Esophagus muscularis mucosa (tissue), 4 donors: ENCODE results near the gene EP400. TPM values are rescaled to one million over a fixed set of nuclear protein-coding genes. Genes with fewer than 3 reads are reported as not detected.

Experiments
- DNase-seq: peaks from one replicate; pipeline ENCODE4 v3.0.0-alpha.2; 2017; ENCODE audit errors: extremely low spot score
- H3K27ac ChIP-seq, 4 donors: fragments of 200-600 bp; sonication (generic); replicated peaks in 1 of 4; 1 replicate in 3 of 4; 2 replicates in 1 of 4; pipeline ENCODE4 v1.5.1; 2016 to 2019; ENCODE audit warnings: mild to moderate bottlenecking in 1 of 4
- H3K27me3 ChIP-seq, 4 donors: fragments of 200-600 bp; sonication (generic); one replicate each; pipeline versions ENCODE4 v1.5.1 to v1.6.0; 2016 to 2019
- H3K36me3 ChIP-seq, 4 donors: fragments of 200-600 bp; sonication (generic); one replicate each; pipeline ENCODE4 v1.5.1; 2016 to 2019
- H3K4me1 ChIP-seq, 4 donors: fragments of 200-600 bp; sonication (generic); one replicate each; pipeline ENCODE4 v1.5.1; 2016 to 2019
- H3K4me3 ChIP-seq, 4 donors: fragments of 200-600 bp; sonication (generic); 1 replicate in 2 of 4; 2 replicates in 2 of 4; pipeline ENCODE4 v1.5.1; 2016 to 2019; ENCODE audit warnings: mild to moderate bottlenecking in 4 of 4, moderate library complexity in 1 of 4
- H3K9me3 ChIP-seq, 4 donors: fragments of 200-600 bp; sonication (generic); 1 replicate in 3 of 4; 2 replicates in 1 of 4; pipeline ENCODE4 v1.5.1; 2016 to 2019
- EP300 ChIP-seq: sonication (generic); formaldehyde crosslinking; IDR thresholded peaks from one replicate; pipeline ENCODE4 v1.6.1; 2017; ENCODE audit warnings: antibody characterized with exemption
- POLR2A ChIP-seq: fragments of 450-650 bp; IDR thresholded peaks from one replicate; pipeline ENCODE4 v1.6.1; 2017; ENCODE audit warnings: antibody characterized with exemption, moderate library complexity, mild to moderate bottlenecking, low read depth
- POLR2AphosphoS5 ChIP-seq, 2 donors: sonication (generic); formaldehyde crosslinking; IDR thresholded peaks; one replicate each; pipeline ENCODE4 v1.6.1; 2017; ENCODE audit warnings: antibody characterized with exemption in 2 of 2
- WGBS: methylation state at CpG from one replicate; pipeline ENCODE4 v1.1.5; 2018; 5-methylcytosine and 5-hydroxymethylcytosine counted together
- intact Hi-C: fragments of 100-400 bp; cut with DNase I; formaldehyde crosslinking; loops from one replicate; pipeline ENCODE4 v1.15.1; 2023
- total RNA-seq, 4 donors: library from RNA; depleted of rRNA; stranded (reverse); fragments of >200 nt; gene quantifications; one replicate each; pipeline versions ENCODE4 v1.1.0 to v1.2.1, GENCODE V29; 2016
- TF ChIP-seq, protein P1 (sequence below), 3 experiments: fragments of 200-600 bp in 2 of 3; fragments of 450-650 bp in 1 of 3; sonication (generic) in 2 of 3; IDR thresholded peaks; one replicate each; pipeline ENCODE4 v1.5.1; 2017 to 2019; ENCODE audit warnings: antibody characterized with exemption in 3 of 3, mild to moderate bottlenecking in 2 of 3, moderate library complexity in 1 of 3

The EP400 gene
- total RNA-seq, 4 donors from 2014 or later = 16.9 to 31.1 (median 22.4) TPM

DNA sequence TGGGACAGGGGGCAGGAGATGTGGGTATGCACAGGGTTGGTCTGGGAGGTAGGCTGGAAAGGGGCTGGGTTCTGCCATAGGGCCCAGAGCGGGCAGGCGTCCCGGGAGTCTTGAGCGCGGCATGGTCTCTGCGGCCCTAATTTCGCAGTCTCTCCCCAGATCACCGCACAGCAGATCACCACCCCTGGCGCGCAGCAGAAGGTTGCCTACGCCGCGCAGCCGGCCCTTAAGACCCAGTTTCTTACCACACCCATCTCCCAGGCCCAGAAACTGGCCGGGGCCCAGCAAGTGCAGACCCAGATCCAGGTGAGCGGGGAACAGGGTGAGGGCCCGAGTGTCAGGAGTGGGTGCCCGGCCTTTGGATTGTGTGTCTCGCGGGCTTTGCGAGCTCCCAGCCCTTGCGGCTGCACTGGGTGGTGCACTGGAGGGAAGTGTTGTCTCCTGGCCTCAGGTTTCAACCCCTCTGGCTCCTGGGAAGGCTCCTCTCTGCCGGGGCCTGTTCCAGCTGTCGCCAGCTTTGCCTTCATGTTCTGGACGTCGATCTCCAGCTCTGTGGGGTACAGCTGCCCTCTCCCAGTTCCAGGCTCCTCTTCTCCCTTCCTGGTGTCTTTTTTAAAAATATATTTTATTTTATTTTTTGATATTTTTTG, 119.7 kb downstream of the EP400 start:
- intact Hi-C loops = no loop called here
- TF ChIP-seq POLR2AphosphoS5 (IDR thresholded peaks at IDR 0.05) (no peak), POLR2A (no peak), EP300 (no peak)
- TF ChIP-seq, protein P1, sequence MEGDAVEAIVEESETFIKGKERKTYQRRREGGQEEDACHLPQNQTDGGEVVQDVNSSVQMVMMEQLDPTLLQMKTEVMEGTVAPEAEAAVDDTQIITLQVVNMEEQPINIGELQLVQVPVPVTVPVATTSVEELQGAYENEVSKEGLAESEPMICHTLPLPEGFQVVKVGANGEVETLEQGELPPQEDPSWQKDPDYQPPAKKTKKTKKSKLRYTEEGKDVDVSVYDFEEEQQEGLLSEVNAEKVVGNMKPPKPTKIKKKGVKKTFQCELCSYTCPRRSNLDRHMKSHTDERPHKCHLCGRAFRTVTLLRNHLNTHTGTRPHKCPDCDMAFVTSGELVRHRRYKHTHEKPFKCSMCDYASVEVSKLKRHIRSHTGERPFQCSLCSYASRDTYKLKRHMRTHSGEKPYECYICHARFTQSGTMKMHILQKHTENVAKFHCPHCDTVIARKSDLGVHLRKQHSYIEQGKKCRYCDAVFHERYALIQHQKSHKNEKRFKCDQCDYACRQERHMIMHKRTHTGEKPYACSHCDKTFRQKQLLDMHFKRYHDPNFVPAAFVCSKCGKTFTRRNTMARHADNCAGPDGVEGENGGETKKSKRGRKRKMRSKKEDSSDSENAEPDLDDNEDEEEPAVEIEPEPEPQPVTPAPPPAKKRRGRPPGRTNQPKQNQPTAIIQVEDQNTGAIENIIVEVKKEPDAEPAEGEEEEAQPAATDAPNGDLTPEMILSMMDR (IDR thresholded peaks at IDR 0.05) = no peak
- H3K9me3 ChIP-seq = no peaks in the 10 kb centered on the region
- 92% methylated on average over 5 of the region's 26 CpGs for WGBS
- H3K27me3 ChIP-seq = no peaks in the 10 kb centered on the region
- H3K4me1 ChIP-seq = no peaks in the 10 kb centered on the region
- DNase-seq = no peak
- peaks cover 58 to 99% (median 69%) of the 10 kb centered on the region in 4 donors for H3K36me3 ChIP-seq
- no peak overlapping the region for H3K27ac ChIP-seq
- no peak overlapping the region for H3K4me3 ChIP-seq

DNA sequence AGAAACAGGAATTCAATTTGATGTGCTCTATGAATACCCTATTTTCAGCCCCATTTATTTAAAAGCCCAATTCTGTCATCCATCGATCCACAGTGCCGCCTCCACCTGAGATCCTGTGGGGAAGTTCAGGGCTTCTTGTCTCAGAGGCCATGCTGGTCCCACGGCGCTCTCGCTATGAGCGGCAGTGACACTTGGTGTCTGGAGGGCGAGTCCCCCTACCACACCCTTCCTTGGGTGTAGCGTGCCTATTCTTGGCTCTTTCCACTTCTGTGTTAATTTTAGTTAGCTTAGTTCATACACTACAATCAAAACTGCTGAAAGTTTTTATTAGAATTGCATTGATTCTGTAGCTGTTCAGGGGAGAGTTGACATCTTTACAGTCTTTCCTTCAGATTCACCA, 120.6 kb downstream of the EP400 start:
- H3K9me3 ChIP-seq = no peaks in the 10 kb centered on the region
- WGBS = 94% methylated on average over 8 of the region's 8 CpGs
- no peaks in the 10 kb centered on the region for H3K4me1 ChIP-seq
- H3K36me3 ChIP-seq = peaks cover 59 to 99% (median 68%) of the 10 kb centered on the region in 4 donors
- no peaks in the 10 kb centered on the region for H3K27me3 ChIP-seq
- no peak overlapping the region for H3K4me3 ChIP-seq
- H3K27ac ChIP-seq = no peak overlapping the region
- TF ChIP-seq, protein P1 (IDR thresholded peaks at IDR 0.05) = no peak
- TF ChIP-seq EP300 (no peak), POLR2AphosphoS5 (IDR thresholded peaks at IDR 0.05) (no peak), POLR2A (no peak)
- DNase-seq = no peak
- intact Hi-C loops = no loop called here

DNA sequence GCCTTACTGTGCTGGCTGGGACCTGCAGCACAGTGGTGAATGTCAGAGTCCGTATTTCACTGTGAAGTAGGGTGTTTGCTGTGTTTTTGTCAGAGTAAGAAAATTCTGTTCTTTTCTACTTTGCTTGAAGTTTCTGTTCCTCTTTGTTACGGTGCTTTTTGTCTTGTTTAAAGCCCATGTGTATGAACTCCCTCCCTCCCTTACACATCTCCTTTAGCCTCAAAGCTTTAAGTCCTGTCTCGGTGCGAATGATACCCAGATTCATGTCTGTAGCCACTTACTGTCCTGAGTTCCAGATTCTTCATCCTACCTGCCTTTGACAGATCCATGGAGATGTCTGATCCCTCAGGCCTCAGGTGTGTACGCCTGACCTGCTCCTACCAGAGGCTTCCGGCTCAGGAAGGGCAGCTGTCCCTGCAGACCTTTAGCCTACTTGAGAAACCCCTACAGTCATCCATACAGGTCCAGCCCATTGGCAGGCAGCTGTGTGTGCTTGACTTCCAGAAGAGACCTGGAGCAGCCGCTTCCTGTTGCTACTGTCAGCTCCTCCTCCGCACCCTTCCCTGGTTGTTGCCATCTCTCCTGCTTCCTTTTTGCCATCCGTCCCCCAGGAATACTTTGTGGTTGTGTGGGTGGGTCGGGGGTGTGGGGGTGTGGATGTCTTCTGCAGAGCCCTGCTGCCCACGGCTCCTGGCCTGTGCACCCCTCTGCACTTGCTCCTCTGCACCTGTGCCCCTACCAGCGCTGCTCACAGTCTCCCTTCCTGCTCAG, 121.5 kb downstream of the EP400 start:
- H3K9me3 ChIP-seq = no peaks in the 10 kb centered on the region
- DNase-seq = no peak
- intact Hi-C loops = no loop called here
- H3K4me3 ChIP-seq = no peak overlapping the region
- H3K36me3 ChIP-seq = peaks cover 60 to 99% (median 71%) of the 10 kb centered on the region in 4 donors
- H3K27ac ChIP-seq = no peak overlapping the region
- WGBS = 86% methylated on average over 12 of the region's 12 CpGs
- no peaks in the 10 kb centered on the region for H3K27me3 ChIP-seq
- H3K4me1 ChIP-seq = no peaks in the 10 kb centered on the region
- no peak for TF ChIP-seq POLR2AphosphoS5 (IDR thresholded peaks at IDR 0.05)
- TF ChIP-seq, protein P1 (IDR thresholded peaks at IDR 0.05) = no peak

DNA sequence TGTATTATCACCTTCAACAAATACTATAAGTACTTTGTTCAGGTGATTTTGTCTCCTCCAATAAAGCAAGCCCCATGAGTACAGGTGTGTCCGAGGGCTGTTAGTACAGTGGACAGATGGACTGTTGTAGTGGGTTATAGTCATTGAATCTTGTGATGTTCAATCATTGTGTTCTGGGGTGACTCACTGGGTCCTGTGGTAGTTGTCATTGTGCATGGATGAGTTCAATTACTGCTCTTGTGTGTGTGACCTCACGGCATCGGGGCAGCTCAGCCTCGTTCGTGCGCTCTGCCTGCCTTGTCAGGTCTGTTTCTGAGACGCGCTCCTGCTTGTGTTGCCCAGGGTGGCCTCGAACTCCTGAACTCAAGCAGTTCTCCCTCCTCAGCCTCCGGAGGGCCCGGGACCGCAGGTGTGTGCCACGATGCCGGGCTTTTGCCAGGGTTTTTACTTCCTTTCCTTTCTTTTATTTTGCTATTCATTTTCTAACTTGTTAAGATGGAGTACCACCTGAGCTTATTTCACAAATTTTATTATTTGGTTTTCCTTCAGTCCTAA, 122.2 kb downstream of the EP400 start:
- peaks cover 57 to 99% (median 71%) of the 10 kb centered on the region in 4 donors for H3K36me3 ChIP-seq
- DNase-seq = no peak
- 96% methylated on average over 14 of the region's 14 CpGs for WGBS

More for the DNA sequence above, 122.2 kb downstream of the EP400 start:
- no peak for TF ChIP-seq POLR2A
- TF ChIP-seq, protein P1 (IDR thresholded peaks at IDR 0.05) = no peak
- TF ChIP-seq POLR2AphosphoS5 (IDR thresholded peaks at IDR 0.05) = no peak
- TF ChIP-seq EP300 = no peak
- Histone ChIP-seq H3K4me3 (no peak overlapping the region), H3K4me1 (no peaks in the 10 kb centered on the region), H3K27me3 (no peaks in the 10 kb centered on the region), H3K9me3 (no peaks in the 10 kb centered on the region), H3K27ac (no peak overlapping the region)
- intact Hi-C loops = no loop called here
